ENCODE data around the gene TOP3B.

TOP3B gene

DNA sequence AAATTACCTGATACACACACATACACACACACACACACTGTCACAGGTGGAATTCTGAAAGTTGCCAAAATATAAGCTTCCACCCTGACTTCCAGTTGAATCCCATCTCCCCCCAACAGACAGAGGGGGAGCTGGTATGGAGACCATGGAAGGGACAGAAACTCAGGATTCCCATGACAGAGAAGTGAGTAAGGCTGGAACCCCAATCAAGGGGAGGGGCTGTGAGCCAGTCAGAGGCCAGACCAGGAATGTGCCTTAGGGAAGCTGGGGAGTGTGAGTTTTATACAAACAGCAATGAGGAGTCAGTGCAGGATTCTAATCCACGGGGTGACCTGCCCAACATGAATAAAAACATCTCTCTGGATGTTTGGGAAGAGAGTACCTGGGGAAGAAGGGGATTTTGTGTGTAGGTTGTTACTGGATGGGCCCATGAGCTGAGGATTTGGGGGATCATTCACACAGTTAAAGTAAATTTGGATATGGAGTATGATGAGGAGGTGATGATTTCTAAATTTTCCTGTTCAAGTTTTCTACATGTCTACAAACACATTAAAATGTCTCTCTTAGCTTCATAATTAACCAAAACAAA, 38.7 kb upstream of the TOP3B start:
- TF ChIP-seq GATA2 (IDR thresholded peaks at IDR 0.05; ENCODE audit: low read depth, low read length) (no peak), GATA3 (IDR thresholded peaks at IDR 0.05; ENCODE audit: low read depth, low read length) (no peak)

DNA sequence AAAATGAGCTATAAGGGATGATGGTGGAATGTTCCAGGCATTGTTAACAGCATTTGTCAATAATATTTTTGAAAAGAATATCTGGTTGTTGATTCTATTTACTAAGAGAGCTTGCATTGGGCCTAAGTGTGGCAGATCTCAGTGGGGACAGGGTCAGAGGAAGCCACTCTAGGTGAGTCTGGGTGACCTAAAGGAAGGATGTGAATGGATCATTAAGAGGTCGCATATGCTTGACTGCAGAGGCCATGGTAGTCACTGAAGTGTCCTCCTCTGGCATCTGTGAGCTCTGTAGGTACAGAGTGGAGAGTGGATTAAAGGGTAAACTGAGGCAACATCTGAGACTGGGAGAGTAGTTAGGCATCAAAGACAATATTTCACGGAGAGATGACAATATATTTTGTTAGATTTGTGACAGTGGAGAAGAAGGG, 37.9 kb upstream of the TOP3B start:
- TF ChIP-seq GATA2 (IDR thresholded peaks at IDR 0.05; ENCODE audit: low read depth, low read length) (no peak), GATA3 (IDR thresholded peaks at IDR 0.05; ENCODE audit: low read depth, low read length) (no peak)

DNA sequence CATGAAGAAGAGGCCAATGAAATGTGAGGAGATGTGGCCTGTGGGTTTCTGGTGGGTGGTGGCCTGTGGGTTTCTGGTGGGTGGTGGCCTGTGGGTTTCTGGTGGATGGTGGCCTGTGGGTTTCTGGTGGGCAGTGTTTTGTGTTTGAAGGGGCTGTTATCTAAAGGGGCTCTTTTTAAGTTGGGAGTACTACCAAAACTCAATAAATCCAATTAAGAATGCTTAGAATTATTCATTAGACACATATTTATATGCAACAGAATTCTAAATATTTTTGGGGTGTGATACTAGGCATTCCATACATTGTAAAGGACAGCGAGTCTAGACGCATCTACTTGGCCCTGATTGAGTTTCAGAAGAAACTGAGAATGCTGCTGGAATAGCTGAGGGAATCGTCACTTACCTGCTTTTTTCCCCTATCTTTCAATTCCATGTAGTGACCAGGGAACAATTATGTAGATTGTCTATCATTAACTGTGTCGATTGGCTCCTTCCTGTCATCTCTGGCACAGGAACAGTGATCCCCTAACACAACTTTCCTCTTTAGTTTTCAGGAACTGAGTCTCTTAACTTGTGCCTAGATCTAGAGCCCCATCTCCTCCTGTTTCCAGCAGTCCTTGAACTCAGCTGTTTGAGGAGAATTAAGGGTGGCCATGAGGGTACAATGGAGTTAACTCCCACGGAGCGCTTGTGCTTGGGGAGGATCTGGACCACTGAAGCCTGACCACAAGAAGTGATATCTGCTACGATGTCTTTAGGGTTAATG, 37.3 kb upstream of the TOP3B start:
- no peak for TF ChIP-seq GATA2 (IDR thresholded peaks at IDR 0.05; ENCODE audit: low read depth, low read length)
- TF ChIP-seq GATA3 (IDR thresholded peaks at IDR 0.05; ENCODE audit: low read depth, low read length), result no peak

DNA sequence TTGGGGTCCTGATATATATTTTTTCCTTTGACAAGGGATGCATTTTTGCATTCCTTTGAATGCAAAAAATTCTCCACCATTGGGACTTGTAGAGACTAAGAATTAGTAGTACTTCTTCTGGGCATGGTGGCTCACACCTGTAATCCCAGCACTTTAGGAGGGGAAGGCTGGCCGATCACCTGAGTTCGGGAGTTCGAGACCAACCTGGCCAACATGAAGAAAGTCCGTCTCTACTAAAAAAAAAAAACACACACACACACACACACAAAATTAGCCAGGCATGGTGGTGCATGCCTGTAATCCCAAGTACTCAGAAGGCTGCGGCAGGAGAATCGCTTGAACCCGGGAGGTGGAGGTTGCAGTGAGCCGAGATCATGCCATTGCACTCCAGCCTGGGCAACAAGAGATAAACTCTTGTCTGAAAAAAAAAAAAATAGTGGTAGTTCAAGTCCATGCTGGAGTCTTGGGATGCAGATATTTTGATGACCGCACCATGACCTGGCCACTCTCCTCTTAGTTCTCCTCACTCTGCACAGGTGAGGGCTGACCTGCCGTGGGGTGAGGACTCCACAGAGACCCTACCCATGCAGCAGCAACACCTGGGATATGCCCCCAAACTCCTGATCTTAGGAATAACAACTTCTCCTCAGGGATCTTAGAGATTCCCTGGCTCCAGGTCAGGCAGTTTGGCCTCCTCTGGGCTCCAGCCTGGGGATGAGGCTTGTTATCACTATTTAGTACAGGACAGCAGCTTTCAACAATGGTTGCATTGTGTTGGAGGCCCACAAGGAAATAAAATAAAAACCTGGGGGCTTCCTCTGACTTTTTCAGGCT, 36.5 kb upstream of the TOP3B start:
- no peak for TF ChIP-seq GATA3 (IDR thresholded peaks at IDR 0.05; ENCODE audit: low read depth, low read length)
- TF ChIP-seq GATA2 (IDR thresholded peaks at IDR 0.05; ENCODE audit: low read depth, low read length), result no peak

DNA sequence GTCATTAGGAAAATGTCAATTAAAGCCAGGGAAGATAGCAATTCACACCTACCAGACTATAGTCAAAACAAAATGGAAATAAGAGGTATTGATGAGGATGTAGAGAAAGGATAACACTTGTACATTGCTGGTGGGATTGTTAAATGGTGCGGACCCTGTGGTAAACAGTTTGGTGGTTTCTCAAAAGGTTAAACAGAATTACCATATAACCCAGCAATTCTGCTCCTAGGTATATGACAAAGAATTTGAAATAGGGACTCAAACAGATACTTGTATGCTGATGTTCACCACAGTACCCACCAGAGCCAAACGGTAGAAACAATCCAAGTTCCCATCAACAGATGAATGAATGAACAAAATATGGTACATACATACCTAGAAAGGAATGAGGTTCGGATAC, 33.0 kb upstream of the TOP3B start:
- TF ChIP-seq GATA3 (IDR thresholded peaks at IDR 0.05; ENCODE audit: low read depth, low read length) (no peak), GATA2 (IDR thresholded peaks at IDR 0.05; ENCODE audit: low read depth, low read length) (no peak)

DNA sequence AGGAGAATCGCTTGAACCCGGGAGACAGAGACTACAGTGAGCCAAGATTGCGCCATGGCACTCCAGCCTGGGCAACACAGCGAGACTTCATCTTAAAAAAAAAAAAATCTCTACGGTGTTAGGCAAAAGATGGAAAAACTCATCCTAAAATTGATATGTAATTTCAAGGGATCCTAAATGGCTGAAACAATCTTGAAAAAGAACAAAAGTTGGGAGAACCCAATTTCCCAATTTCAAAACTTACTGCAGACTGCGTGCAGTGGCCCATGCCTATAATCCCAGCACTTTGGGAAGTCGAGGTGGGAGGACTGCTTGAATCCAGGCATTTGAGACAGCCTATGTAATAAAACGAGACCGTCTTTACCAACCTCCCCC, 31.7 kb upstream of the TOP3B start:
- TF ChIP-seq GATA3 (IDR thresholded peaks at IDR 0.05; ENCODE audit: low read depth, low read length) (no peak), GATA2 (IDR thresholded peaks at IDR 0.05; ENCODE audit: low read depth, low read length) (no peak)

DNA sequence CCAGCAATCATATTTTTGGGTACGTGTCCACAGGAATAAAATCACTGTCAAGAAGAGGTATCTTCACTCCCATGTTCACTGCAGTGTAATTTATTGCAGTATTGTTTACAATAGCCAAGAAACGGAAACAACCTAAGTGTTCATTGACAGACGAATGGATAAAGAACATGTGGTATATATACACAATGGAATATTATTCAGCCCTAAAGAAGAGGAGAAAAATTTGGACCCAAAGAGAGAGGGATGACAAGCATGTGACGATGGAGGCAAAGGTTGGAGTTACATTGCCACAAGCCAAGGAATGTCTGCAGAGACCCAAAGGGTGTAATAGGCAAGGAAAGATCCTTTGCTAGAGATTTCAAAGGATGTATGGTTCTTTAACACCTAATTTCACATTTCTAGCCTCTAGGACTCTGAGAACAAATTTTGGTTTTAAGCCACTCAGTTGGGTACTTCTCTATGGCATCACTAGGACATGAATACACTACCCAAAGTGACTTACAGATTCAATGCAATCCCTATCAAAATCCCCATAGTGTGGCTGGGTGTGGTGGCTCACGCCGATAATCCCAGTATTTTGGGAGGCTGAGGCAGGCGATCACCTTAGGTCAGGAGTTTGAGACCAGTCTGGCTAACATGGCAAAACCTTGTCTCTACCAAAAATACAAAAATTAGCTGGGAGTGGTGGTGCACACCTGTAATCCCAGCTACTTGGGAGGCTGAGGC, 31.1 kb upstream of the TOP3B start:
- TF ChIP-seq GATA3 (IDR thresholded peaks at IDR 0.05; ENCODE audit: low read depth, low read length) (no peak), GATA2 (IDR thresholded peaks at IDR 0.05; ENCODE audit: low read depth, low read length) (no peak)

DNA sequence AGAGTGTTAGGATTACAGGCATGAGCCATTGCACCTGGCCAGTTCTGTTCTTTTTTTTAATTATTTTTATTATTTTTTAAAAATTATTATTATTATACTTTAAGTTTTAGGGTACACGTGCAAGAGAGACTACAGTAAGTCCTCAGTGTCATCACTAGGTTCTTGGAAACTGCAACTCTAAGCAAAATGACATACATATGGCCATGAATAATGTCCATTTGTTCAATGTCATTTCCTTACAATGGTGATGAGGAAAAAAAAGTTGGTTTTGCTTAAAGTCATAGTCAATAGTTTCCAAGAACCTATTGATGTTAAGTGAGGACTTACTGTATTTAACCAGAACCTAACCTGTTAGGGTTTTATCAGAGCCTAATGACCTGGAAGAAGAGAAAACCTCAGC, 29.4 kb upstream of the TOP3B start:
- TF ChIP-seq GATA3 (IDR thresholded peaks at IDR 0.05; ENCODE audit: low read depth, low read length), result no peak
- no peak for TF ChIP-seq GATA2 (IDR thresholded peaks at IDR 0.05; ENCODE audit: low read depth, low read length)

DNA sequence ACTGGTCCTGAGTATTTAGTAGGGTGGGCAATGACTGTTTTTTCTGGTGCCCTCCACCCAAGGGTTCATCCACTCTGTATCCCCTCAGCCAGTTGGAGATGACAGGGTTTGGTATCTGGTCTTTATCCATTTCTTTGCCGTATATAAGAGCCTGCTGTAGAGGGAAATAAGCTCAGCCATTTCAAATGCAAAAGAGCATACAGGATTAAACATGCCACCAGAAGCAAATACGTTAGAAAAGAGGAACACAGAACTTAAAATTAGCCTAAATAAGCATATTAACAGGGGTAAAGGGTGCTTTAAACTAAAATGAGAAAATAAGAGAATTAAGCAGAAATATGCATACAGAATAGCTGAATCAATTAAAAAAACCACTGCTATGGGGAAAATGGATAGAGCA, 27.8 kb upstream of the TOP3B start:
- no peak for TF ChIP-seq GATA3 (IDR thresholded peaks at IDR 0.05; ENCODE audit: low read depth, low read length)
- TF ChIP-seq GATA2 (IDR thresholded peaks at IDR 0.05; ENCODE audit: low read depth, low read length), result no peak

DNA sequence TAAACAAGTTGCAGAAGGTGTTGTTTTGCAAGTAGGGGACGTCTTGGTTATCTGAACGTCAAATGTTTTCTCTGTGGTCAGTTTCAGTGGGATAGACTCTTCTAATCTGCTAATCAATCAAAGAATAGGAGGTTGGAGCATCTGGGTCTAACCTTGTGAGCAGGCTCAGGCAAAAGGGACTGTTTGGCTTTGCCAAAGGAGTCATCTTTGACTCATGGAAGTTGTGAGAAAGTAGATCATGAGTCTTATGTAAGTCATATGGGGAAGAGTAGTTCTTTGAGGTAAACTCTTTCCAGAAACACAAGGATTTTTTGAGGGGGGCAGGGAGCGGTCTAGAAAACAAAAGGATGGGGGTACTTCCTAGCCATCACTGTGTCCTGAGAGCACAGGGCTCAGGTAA, 27.1 kb upstream of the TOP3B start:
- no peak for TF ChIP-seq GATA3 (IDR thresholded peaks at IDR 0.05; ENCODE audit: low read depth, low read length)

DNA sequence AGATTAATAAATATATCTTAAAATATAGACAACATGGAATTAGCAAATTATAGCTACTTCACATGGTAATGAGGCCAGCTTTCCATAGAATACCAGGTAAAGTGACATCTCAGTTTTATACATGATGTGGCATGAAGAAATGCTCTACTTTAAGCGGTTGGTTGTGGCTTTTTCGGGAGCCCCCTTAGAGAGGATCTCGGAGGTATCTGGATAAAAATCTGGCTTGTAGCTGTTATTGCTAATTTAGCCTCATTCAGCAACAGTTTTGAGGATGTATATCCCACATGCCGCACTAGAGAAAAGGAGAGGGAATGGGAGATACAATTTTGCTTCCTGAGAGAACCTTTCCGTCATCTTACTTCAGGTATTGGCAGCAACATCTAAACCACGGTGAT, 24.0 kb upstream of the TOP3B start:
- no peak for TF ChIP-seq GATA3 (IDR thresholded peaks at IDR 0.05; ENCODE audit: low read depth, low read length)
- TF ChIP-seq GATA2 (IDR thresholded peaks at IDR 0.05; ENCODE audit: low read depth, low read length), result no peak

DNA sequence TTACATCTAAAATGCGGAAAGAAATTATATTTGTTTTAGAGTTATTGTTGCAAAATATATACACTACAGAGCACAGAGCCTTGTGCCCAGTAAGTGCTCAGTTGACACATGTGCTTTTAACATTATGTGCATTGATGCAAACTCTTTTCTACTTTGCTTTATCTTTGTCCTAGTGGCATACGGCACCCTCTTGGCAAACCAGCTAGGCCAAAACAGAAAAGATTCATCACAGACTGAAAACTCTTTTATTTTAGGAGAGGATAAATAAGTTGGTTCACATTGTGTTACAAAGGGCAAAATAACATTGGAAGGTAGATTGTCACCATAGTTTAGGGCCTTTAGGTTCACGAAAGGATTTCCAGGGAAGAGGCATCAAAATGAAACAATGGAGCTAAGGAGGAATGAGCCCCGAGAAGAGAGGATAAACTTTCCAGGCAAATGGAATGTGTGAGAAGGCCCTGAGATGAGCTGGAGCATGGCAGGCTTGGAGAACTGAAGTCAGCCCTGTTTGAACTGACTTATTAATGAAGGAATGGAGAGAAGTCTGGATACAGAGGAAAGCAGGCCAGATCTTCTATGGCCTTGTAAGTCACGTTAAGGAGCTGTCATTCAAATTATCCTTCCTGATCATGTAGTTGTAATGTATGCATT, 23.5 kb upstream of the TOP3B start:
- TF ChIP-seq GATA3 (IDR thresholded peaks at IDR 0.05; ENCODE audit: low read depth, low read length) (no peak), GATA2 (IDR thresholded peaks at IDR 0.05; ENCODE audit: low read depth, low read length) (no peak)

DNA sequence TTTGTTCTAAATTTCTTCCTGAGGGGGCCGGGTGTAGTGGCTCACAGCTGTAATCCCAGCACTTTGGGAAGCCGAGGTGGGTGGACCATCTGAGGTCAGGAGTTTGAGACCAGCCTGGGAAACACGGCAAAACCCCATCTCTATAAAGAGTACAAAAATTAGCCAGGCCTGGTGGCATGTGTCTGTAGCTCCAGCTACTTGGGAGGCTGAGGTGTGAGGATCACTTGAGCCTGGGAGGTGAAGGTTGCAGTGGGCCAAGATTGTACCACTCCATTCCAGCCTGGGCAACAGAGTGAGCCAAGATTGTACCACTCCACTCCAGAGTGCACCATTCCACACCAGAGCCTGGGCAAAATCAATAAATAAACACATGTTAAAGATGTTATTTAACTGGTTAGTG, 20.6 kb upstream of the TOP3B start:
- TF ChIP-seq GATA2 (IDR thresholded peaks at IDR 0.05; ENCODE audit: low read depth, low read length) (no peak), GATA3 (IDR thresholded peaks at IDR 0.05; ENCODE audit: low read depth, low read length) (no peak)
